Activated B cell treated with CpG ODN at 0.5 μM for 24 hours (primary cell): ENCODE measurements around the gene PDGFRA. TPM values are rescaled to one million over a fixed set of nuclear protein-coding genes. Genes with fewer than 3 reads are reported as not detected.

Experiments used
- ATAC-seq: fragments of 200-7000 bp; cut with Tn5 transposase; one replicate; pipeline ENCODE4 v1.10.0; 2021; ENCODE audit warnings: low read depth, mild to moderate bottlenecking, moderate library complexity
- CTCF ChIA-PET: fragments of 350-600 bp; sonication (Branson Sonifier 250); formaldehyde crosslinking; loops from one replicate; lab custom pipeline; 2021; ENCODE audit warnings: antibody characterized with exemption; lab: Charles Lee
- POLR2A ChIA-PET: fragments of 350-600 bp; sonication (Branson Sonifier 250); formaldehyde crosslinking; loops from one replicate; lab custom pipeline; 2021; ENCODE audit warnings: antibody characterized with exemption; lab: Charles Lee
- DNase-seq: peaks from one replicate; pipeline ENCODE4 v3.0.0; 2022
- H3K27ac Mint-ChIP-seq: one replicate; pipeline ENCODE4 v1.8.0; 2020; ENCODE audit warnings: mixed read lengths
- H3K27me3 Mint-ChIP-seq: one replicate; pipeline ENCODE4 v1.8.0; 2021; ENCODE audit warnings: mixed read lengths
- H3K36me3 Mint-ChIP-seq: one replicate; pipeline ENCODE4 v1.8.0; 2021; ENCODE audit warnings: low read depth, mixed read lengths
- H3K4me1 Mint-ChIP-seq: one replicate; pipeline ENCODE4 v1.8.0; 2021; ENCODE audit warnings: mixed read lengths
- H3K4me3 Mint-ChIP-seq: one replicate; pipeline ENCODE4 v1.8.0; 2020; ENCODE audit warnings: mild to moderate bottlenecking, mixed read lengths
- H3K9me3 Mint-ChIP-seq: one replicate; pipeline ENCODE4 v1.8.0; 2020; ENCODE audit warnings: mixed read lengths
- intact Hi-C: fragments of 100-400 bp; cut with micrococcal nuclease; formaldehyde crosslinking; loops from one replicate; pipeline ENCODE4 v1.15.1; 2024
- total RNA-seq: library from RNA; stranded (reverse); gene quantifications from 2 replicates; pipeline ENCODE4 v1.2.3, GENCODE V29; 2022
- TF ChIP-seq, protein P1 (sequence below): fragments of 200-600 bp; IDR thresholded peaks from one replicate; pipeline ENCODE4 v1.8.0; 2022; ENCODE audit warnings: antibody characterized with exemption, mild to moderate bottlenecking

Gene PDGFRA
- total RNA-seq, 1 donor from 2014 or later = not detected

DNA sequence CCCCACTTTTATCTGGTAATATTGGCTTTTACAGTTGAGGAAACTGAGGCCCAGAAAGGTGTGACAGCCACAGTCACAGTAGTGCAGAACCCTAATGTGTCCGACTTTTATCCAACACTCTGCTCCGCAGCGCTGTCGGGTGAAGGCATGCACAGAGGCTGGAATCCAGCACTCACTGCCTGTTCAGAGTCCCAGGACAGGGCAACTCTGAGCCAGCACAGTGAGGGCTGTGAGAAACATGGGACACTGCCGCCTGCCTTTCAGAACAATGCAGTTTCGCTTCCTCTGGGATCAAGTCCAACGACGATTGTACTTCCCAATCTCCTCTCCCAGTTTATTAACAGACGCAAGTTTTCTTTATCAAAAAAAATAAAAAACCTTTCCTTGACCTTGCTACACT, 41.9 kb upstream of the PDGFRA start:
- DNase-seq = no peak
- intact Hi-C loops = no loop called here
- H3K4me1 Mint-ChIP-seq = peaks cover 4% of the 10 kb centered on the region
- TF ChIP-seq, protein P1, sequence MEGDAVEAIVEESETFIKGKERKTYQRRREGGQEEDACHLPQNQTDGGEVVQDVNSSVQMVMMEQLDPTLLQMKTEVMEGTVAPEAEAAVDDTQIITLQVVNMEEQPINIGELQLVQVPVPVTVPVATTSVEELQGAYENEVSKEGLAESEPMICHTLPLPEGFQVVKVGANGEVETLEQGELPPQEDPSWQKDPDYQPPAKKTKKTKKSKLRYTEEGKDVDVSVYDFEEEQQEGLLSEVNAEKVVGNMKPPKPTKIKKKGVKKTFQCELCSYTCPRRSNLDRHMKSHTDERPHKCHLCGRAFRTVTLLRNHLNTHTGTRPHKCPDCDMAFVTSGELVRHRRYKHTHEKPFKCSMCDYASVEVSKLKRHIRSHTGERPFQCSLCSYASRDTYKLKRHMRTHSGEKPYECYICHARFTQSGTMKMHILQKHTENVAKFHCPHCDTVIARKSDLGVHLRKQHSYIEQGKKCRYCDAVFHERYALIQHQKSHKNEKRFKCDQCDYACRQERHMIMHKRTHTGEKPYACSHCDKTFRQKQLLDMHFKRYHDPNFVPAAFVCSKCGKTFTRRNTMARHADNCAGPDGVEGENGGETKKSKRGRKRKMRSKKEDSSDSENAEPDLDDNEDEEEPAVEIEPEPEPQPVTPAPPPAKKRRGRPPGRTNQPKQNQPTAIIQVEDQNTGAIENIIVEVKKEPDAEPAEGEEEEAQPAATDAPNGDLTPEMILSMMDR = no peak
- H3K27ac Mint-ChIP-seq = no peak overlapping the region
- ATAC-seq = no peak
- no peaks in the 10 kb centered on the region for H3K9me3 Mint-ChIP-seq
- H3K27me3 Mint-ChIP-seq = peaks cover 2% of the 10 kb centered on the region
- ChIA-PET CTCF (no interaction called here), POLR2A (no interaction called here)
- H3K4me3 Mint-ChIP-seq = no peak overlapping the region
- no peaks in the 10 kb centered on the region for H3K36me3 Mint-ChIP-seq

DNA sequence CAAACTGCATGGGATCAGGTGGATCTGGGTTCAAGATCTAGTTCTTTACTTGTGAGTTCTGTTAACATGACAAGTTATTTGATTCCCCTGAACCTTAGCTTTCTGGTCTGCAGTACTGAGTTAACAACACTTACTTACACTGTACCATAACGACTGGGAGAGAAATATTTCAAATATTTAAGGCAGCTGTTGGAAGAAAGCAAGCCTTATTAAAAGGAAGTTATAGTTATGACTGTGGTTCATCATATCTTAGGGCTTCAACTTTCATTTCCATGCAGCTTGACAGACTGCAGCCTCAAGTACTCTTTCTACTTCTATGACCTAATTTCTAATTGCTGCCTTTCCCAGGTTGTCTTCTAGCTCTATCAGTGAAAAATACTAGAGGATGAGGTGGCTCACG, 40.0 kb upstream of the PDGFRA start:
- Mint-ChIP-seq H3K27me3 (peaks cover 2% of the 10 kb centered on the region), H3K27ac (no peak overlapping the region), H3K9me3 (no peaks in the 10 kb centered on the region), H3K4me1 (peaks cover 4% of the 10 kb centered on the region), H3K36me3 (no peaks in the 10 kb centered on the region), H3K4me3 (no peak overlapping the region)
- intact Hi-C loops = no loop called here
- no peak for ATAC-seq
- no peak for DNase-seq
- ChIA-PET CTCF (no interaction called here), POLR2A (no interaction called here)
- TF ChIP-seq, protein P1 = no peak

DNA sequence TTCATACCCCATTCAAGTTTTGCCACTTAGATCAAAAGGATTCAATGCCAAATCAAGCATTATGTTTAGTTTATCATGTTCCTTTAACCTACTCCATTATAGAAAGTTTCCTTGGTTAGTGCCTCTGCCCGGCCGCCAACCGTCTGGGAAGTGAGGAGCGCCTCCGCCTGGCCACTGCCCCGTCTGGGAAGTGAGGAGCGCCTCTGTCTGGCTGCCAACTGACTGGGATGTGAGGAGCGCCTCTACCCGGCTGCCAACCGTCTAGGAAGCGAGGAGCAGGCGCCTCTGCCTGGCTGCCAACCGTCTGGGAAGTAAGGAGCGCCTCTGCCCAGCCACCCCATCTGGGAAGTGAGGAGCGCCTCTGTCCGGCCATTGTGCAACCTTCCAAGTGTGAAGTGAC, 36.3 kb upstream of the PDGFRA start:
- no peak for DNase-seq
- Mint-ChIP-seq H3K27me3 (peaks cover 2% of the 10 kb centered on the region), H3K27ac (no peak overlapping the region), H3K9me3 (no peaks in the 10 kb centered on the region), H3K4me1 (no peaks in the 10 kb centered on the region), H3K4me3 (no peak overlapping the region), H3K36me3 (no peaks in the 10 kb centered on the region)
- TF ChIP-seq, protein P1 = no peak
- intact Hi-C loops = no loop called here
- ATAC-seq = no peak
- POLR2A ChIA-PET = no interaction called here
- CTCF ChIA-PET = no interaction called here

DNA sequence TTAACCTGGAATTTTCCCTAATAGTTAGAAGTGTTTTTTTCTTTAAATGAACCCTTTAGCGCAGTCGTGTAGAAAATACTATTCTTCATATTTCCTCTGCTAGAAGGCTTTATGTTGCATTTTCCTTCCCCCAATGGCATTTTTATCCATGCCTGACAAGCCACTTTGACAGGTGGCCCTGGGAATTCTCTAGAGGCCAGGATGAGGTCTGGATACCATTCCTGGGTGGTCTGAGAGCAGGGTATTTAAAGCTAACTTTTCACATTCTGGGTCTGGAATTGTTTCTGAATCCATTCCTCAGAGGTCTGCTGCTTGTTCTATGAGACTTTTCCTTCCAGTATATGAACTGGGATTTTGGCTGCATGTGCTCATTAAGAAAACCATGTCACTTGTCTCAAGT, 31.2 kb upstream of the PDGFRA start:
- ChIA-PET CTCF (no interaction called here), POLR2A (no interaction called here)
- TF ChIP-seq, protein P1 = no peak
- H3K9me3 Mint-ChIP-seq = no peaks in the 10 kb centered on the region
- DNase-seq (no peak), ATAC-seq (no peak)
- no peaks in the 10 kb centered on the region for H3K4me1 Mint-ChIP-seq
- intact Hi-C loops = no loop called here
- no peaks in the 10 kb centered on the region for H3K27me3 Mint-ChIP-seq
- H3K36me3 Mint-ChIP-seq = no peaks in the 10 kb centered on the region
- no peak overlapping the region for H3K27ac Mint-ChIP-seq
- H3K4me3 Mint-ChIP-seq = no peak overlapping the region

DNA sequence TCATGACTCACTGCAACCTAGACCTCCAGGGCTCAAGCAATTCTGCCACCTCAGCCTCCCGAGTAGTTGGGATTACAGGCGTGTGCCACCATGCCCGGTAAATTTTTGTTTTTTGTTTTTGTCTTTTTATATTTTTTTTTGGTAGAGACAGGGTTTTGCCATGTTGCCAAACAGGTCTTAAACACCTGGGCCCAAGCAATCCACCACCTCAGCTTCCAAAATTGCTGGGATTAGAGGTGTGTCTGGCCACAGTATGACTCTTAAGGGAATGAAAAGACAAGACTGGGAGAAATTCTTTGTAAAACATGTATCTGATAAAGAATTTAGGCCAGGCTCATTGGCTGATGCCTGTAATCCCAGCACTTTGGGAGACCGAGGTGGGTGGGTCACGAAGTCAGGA, 29.2 kb upstream of the PDGFRA start:
- TF ChIP-seq, protein P1 = no peak
- Mint-ChIP-seq H3K9me3 (no peaks in the 10 kb centered on the region), H3K4me1 (no peaks in the 10 kb centered on the region), H3K4me3 (no peak overlapping the region), H3K27me3 (no peaks in the 10 kb centered on the region), H3K27ac (no peak overlapping the region), H3K36me3 (no peaks in the 10 kb centered on the region)
- ChIA-PET CTCF (no interaction called here), POLR2A (no interaction called here)
- DNase-seq (no peak), ATAC-seq (no peak)
- intact Hi-C loops = no loop called here
